Endothelial cell of umbilical vein (primary cell): ENCODE measurements around the gene KLK3. TPM values are rescaled to one million over a fixed set of nuclear protein-coding genes. Genes with fewer than 3 reads are reported as not detected.

Experiments
- BruUV-seq: library from RNA; stranded (reverse); fragments of 400-500 nt; replicated peaks from 2 replicates; lab custom pipeline; 2021; lab: Mats Ljungman, UMichigan
- CTCF ChIA-PET: fragments of 300-600, 350-600 bp; sonication (Branson Sonifier 250); formaldehyde crosslinking; loops from one replicate; lab custom pipeline; 2021; ENCODE audit warnings: antibody characterized with exemption, inconsistent platforms; lab: Charles Lee
- POLR2A ChIA-PET: fragments of 300-600, 350-600 bp; sonication (Branson Sonifier 250); formaldehyde crosslinking; loops from one replicate; lab custom pipeline; 2021; ENCODE audit warnings: antibody characterized with exemption, inconsistent platforms; lab: Charles Lee
- DNase-seq: peaks from one replicate; pipeline ENCODE4 v3.0.0-alpha.2; 2011; ENCODE audit warnings: low read depth, low spot score
- FAIRE-seq: peaks from 2 replicates; lab custom pipeline; 2011; peaks lifted over from hg19 to GRCh38; lab: Jason Lieb, UNC
- H2AFZ ChIP-seq: 2 replicates; pipeline ENCODE4 v1.6.0; 2012; ENCODE audit warnings: low read depth, low read length, control low read depth, inconsistent platforms
- H3K27ac ChIP-seq: 2 replicates; pipeline ENCODE4 v1.5.1; 2011; ENCODE audit warnings: low read depth, mild to moderate bottlenecking, control low read depth, low read length, moderate library complexity; ENCODE audit not compliant: insufficient read depth
- H3K27me3 ChIP-seq, 2 experiments: 2 replicates each; pipeline versions ENCODE4 v1.6.0 to v1.6.1; 2011; ENCODE audit warnings: low read length in 2 of 2, mixed read lengths in 1 of 2; ENCODE audit not compliant: control insufficient read depth in 2 of 2, insufficient read depth in 2 of 2
- H3K36me3 ChIP-seq, 2 experiments: 2 replicates in 1 of 2; 3 replicates in 1 of 2; pipeline ENCODE4 v1.5.1; 2011; ENCODE audit warnings: low read length in 2 of 2, mild to moderate bottlenecking in 1 of 2, moderate library complexity in 1 of 2; ENCODE audit not compliant: control insufficient read depth in 2 of 2, insufficient read depth in 2 of 2; ENCODE audit errors: extremely low read depth in 1 of 2
- H3K4me1 ChIP-seq: 3 replicates; pipeline ENCODE4 v1.5.1; 2011; ENCODE audit warnings: mild to moderate bottlenecking, low read length; ENCODE audit not compliant: control insufficient read depth, insufficient read depth; ENCODE audit errors: extremely low read depth
- H3K4me2 ChIP-seq: 2 replicates; pipeline ENCODE4 v1.6.1; 2011; ENCODE audit warnings: low read length, control low read depth, mixed read lengths; ENCODE audit not compliant: insufficient read depth
- H3K4me3 ChIP-seq, 3 experiments: fragments of 200-600 bp in 1 of 3; sonication (generic), shearing (Covaris generic) in 1 of 3; replicated peaks in 1 of 3; 2 replicates each; pipeline ENCODE4 v1.5.1; 2011 to 2016; ENCODE audit warnings: control low read depth in 3 of 3, low read length in 3 of 3, mild to moderate bottlenecking in 2 of 3, inconsistent platforms in 1 of 3, low read depth in 1 of 3, moderate library complexity in 1 of 3; ENCODE audit not compliant: insufficient read depth in 1 of 3
- H3K79me2 ChIP-seq: 2 replicates; pipeline ENCODE4 v1.6.0; 2012; ENCODE audit warnings: low read length, inconsistent platforms; ENCODE audit not compliant: control insufficient read depth, insufficient read depth
- H3K9ac ChIP-seq: replicated peaks from 2 replicates; pipeline ENCODE3; 2011; ENCODE audit warnings: low read length, control low read depth; ENCODE audit not compliant: insufficient read depth; ENCODE audit errors: extremely low read depth
- H3K9me1 ChIP-seq: replicated peaks from 3 replicates; pipeline ENCODE4 v1.6.0; 2011; ENCODE audit warnings: mild to moderate bottlenecking, low read length; ENCODE audit not compliant: control insufficient read depth, insufficient read depth; ENCODE audit errors: extremely low read depth
- H3K9me3 ChIP-seq: replicated peaks from 2 replicates; pipeline ENCODE4 v1.5.1; 2012; ENCODE audit warnings: low read length, inconsistent platforms; ENCODE audit not compliant: control insufficient read depth, insufficient read depth
- H4K20me1 ChIP-seq: replicated peaks from 2 replicates; pipeline ENCODE3; 2011; ENCODE audit warnings: mild to moderate bottlenecking, low read length; ENCODE audit not compliant: control insufficient read depth, insufficient read depth; ENCODE audit errors: extremely low read depth
- FOS ChIP-seq: IDR thresholded peaks from 2 replicates; pipeline ENCODE4 v1.6.1; 2011; ENCODE audit warnings: mild to moderate bottlenecking, low read length, moderate library complexity, borderline replicate concordance; ENCODE audit not compliant: insufficient read depth
- GATA2 ChIP-seq: IDR thresholded peaks from 2 replicates; pipeline ENCODE4 v1.7.0; 2011; ENCODE audit warnings: low read depth, mild to moderate bottlenecking, moderate library complexity, mixed read lengths, low read length; ENCODE audit not compliant: insufficient read length, insufficient read depth
- MYC ChIP-seq: IDR thresholded peaks from one replicate; pipeline ENCODE4 v1.6.1; 2011; ENCODE audit warnings: mild to moderate bottlenecking, low read depth, low read length
- POLR2A ChIP-seq: IDR thresholded peaks from 2 replicates; pipeline ENCODE4 v1.6.1; 2012; ENCODE audit warnings: low read depth, mild to moderate bottlenecking, control low read depth, low read length
- POLR2AphosphoS5 ChIP-seq: IDR thresholded peaks from 2 replicates; pipeline ENCODE4 v1.6.1; 2012; ENCODE audit warnings: low read depth, mild to moderate bottlenecking, control low read depth, low read length, moderate library complexity; ENCODE audit not compliant: insufficient read depth
- dilution Hi-C: fragments of 300-500 bp; cut with MboI; formaldehyde crosslinking; loops from one replicate; pipeline ENCODE4 v1.15.0; 2019; ENCODE audit warnings: low sequenced_read_pairs; ENCODE audit not compliant: extremely low pct_ligation_motif_present
- intact Hi-C: fragments of 100-400 bp; cut with micrococcal nuclease; formaldehyde crosslinking; loops from one replicate; pipeline ENCODE4 v1.10.0; 2022
- polyA plus RNA-seq, 4 experiments: library from polyadenylated mRNA; depleted of rRNA in 3 of 4; stranded (reverse) in 3 of 4; unstranded in 1 of 4; fragments of >200 nt; gene quantifications; 2 replicates each; pipeline versions ENCODE4 v1.2.1 to v1.2.3, GENCODE V29; 2011 to 2012; ENCODE audit warnings: missing spikeins in 1 of 4
- total RNA-seq: library from RNA; stranded (reverse); gene quantifications from 2 replicates; pipeline ENCODE4 v1.2.3, GENCODE V29; 2021
- TF ChIP-seq, protein P1 (sequence below): IDR thresholded peaks from 2 replicates; pipeline ENCODE4 v1.6.1; 2011; ENCODE audit not compliant: insufficient read depth, insufficient read length
- TF ChIP-seq, protein P2 (sequence below), 2 donors: IDR thresholded peaks; 1 replicate in 1 of 2; 2 replicates in 1 of 2; pipeline ENCODE4 v1.5.1; 2011; ENCODE audit warnings: low read length in 2 of 2, mild to moderate bottlenecking in 2 of 2, moderate library complexity in 2 of 2, control low read depth in 1 of 2, inconsistent platforms in 1 of 2, low read depth in 1 of 2; ENCODE audit not compliant: insufficient read depth in 1 of 2; ENCODE audit errors: extremely low read depth in 1 of 2

KLK3 gene
- total and polyA plus RNA-seq, 2 donors (not counting 3 experiments of a cell fraction or from before 2014, with no cell fraction given): not detected

DNA sequence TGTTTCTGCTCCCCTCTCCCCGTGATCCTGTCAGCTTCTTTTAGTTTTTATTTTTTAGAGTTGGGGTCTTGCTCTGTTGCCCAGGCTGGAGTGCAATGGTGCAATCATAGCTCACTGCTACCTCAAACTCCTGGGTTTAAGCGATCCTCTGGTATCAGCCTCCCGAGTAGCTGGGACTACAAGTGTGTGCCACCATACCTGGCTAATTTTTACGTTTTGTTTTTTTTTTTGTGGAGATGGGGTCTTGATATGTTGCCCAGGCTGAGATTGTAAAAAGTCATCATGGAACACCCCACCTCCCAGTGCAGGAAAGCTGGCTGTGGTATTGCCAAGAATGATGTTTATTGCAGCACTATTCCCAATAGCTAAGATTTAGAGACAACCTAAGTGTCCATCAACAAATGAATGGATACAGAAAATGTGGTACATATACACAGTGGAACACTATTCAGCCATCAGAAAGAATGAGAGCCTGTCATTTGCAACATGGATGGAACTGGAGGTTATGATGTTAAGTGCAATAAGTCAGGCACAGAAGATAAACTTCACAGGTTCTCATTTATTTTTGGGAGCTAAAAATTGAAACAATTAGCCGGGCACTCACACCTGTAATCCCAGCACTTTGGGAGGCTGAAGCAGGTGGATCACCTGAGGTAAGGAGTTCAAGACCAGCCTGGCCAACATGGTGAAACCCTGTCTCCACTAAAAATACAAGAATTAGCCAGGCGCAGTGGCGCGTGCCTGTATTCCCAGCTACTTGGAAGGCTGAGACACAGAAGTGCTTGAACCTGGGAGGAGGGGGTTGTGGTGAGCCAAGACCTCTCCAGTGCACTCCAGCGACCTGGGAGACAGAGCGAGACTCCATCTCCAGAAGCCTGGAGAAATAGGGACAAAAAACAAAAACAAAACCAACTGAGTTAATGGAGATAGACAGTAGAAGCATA lies 14.7 kb upstream of the KLK3 start:
- ChIA-PET CTCF (interaction anchor here (0.6 to 1.7 kb wide), 3 partner anchors 82 to 564 kb away, joined by 3 to 6 read pairs (median 3); no protein-coding TSS in a partner anchor), POLR2A (interaction anchor here (0.6 kb wide), 1 partner anchor 8 kb away, joined by 6 read pairs; no protein-coding TSS in a partner anchor)
- H3K9me3 ChIP-seq: no peaks in the 10 kb centered on the region
- no peaks in the 10 kb centered on the region for H3K36me3 ChIP-seq
- no peak overlapping the region for H3K9ac ChIP-seq
- peaks cover 4% of the 10 kb centered on the region for H3K4me1 ChIP-seq
- dilution Hi-C loops (no loop called here), intact Hi-C loops (no loop called here)
- H3K4me3 ChIP-seq: no peak overlapping the region
- TF ChIP-seq MYC (no peak), POLR2A (no peak), GATA2 (no peak), FOS (no peak)
- TF ChIP-seq, protein P1, sequence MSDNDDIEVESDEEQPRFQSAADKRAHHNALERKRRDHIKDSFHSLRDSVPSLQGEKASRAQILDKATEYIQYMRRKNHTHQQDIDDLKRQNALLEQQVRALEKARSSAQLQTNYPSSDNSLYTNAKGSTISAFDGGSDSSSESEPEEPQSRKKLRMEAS: no peak
- H3K27me3 ChIP-seq: no peaks in the 10 kb centered on the region
- no peak for FAIRE-seq
- BruUV-seq: no TSS peak
- no peaks in the 10 kb centered on the region for H4K20me1 ChIP-seq
- no peak overlapping the region for H2AFZ ChIP-seq
- no peaks in the 10 kb centered on the region for H3K9me1 ChIP-seq
- H3K79me2 ChIP-seq: no peaks in the 10 kb centered on the region
- no peak overlapping the region for H3K27ac ChIP-seq
- H3K4me2 ChIP-seq: no peak overlapping the region
- no peak for DNase-seq

DNA sequence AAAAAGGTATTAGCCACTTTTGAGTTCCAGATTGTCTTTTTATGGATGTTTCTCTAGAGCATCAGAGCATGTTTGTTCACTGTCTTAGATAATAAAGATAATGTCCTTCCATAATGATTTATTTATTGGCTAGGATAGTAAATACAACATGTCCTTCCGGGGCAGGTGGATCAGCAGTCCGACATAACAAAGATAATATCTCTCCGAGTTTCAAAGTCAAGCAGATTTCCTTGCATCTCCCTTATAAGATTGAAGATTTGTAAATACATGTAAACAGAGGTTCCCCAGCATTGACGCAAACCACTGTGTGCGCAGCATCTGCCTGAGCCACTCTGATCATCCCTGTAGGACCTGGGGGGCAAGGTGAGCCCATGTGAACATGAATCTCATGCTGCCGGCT lies 12.6 kb upstream of the KLK3 start:
- ChIA-PET CTCF (no interaction called here), POLR2A (no interaction called here)
- Histone ChIP-seq H3K9ac (no peak overlapping the region), H3K27ac (no peak overlapping the region), H3K36me3 (no peaks in the 10 kb centered on the region), H3K4me1 (no peaks in the 10 kb centered on the region), H3K4me3 (no peak overlapping the region), H3K79me2 (no peaks in the 10 kb centered on the region), H4K20me1 (no peaks in the 10 kb centered on the region), H3K9me3 (no peaks in the 10 kb centered on the region), H3K9me1 (no peaks in the 10 kb centered on the region), H2AFZ (no peak overlapping the region), H3K27me3 (no peaks in the 10 kb centered on the region), H3K4me2 (no peak overlapping the region)
- intact Hi-C loops: no loop called here
- dilution Hi-C loops: no loop called here
- no TSS peak for BruUV-seq
- FAIRE-seq: no peak
- DNase-seq: no peak
- TF ChIP-seq, protein P2, sequence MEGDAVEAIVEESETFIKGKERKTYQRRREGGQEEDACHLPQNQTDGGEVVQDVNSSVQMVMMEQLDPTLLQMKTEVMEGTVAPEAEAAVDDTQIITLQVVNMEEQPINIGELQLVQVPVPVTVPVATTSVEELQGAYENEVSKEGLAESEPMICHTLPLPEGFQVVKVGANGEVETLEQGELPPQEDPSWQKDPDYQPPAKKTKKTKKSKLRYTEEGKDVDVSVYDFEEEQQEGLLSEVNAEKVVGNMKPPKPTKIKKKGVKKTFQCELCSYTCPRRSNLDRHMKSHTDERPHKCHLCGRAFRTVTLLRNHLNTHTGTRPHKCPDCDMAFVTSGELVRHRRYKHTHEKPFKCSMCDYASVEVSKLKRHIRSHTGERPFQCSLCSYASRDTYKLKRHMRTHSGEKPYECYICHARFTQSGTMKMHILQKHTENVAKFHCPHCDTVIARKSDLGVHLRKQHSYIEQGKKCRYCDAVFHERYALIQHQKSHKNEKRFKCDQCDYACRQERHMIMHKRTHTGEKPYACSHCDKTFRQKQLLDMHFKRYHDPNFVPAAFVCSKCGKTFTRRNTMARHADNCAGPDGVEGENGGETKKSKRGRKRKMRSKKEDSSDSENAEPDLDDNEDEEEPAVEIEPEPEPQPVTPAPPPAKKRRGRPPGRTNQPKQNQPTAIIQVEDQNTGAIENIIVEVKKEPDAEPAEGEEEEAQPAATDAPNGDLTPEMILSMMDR (IDR thresholded peaks at IDR 0.05; ENCODE audit: extremely low read depth in 1 of 2, insufficient read depth in 1 of 2, low read depth in 1 of 2, low read length in 2 of 2): no peak
- no peak for TF ChIP-seq POLR2AphosphoS5
